Mucosa of descending colon (tissue), 3 donors: ENCODE data around the gene SLC6A3. TPM values are rescaled to one million over a fixed set of nuclear protein-coding genes. Genes with fewer than 3 reads are reported as not detected.
A peak's percentile ranks its signal among the peaks of the same experiment; 100 is the strongest.

Experiments
- ATAC-seq: fragments of 200-7000 bp; cut with Tn5 transposase; one replicate; pipeline ENCODE4 v1.9.1; 2020; ENCODE audit warnings: mild to moderate bottlenecking, moderate library complexity
- DNase-seq, 3 donors: peaks; one replicate each; pipeline ENCODE4 v3.0.0-alpha.2; 2020
- H3K36me3 ChIP-seq: fragments of 200-600 bp; one replicate; pipeline ENCODE4 v1.8.0; 2021; ENCODE audit warnings: low read depth, mild to moderate bottlenecking
- H3K4me1 ChIP-seq: fragments of 200-600 bp; one replicate; pipeline ENCODE4 v1.8.0; 2021; ENCODE audit warnings: low read depth, mild to moderate bottlenecking
- H3K4me3 ChIP-seq: fragments of 200-600 bp; one replicate; pipeline ENCODE4 v1.8.0; 2021; ENCODE audit warnings: mild to moderate bottlenecking
- H3K9me3 ChIP-seq: fragments of 200-600 bp; one replicate; pipeline ENCODE4 v1.8.0; 2021; ENCODE audit warnings: mild to moderate bottlenecking
- CTCF ChIP-seq: fragments of 200-600 bp; IDR thresholded peaks from one replicate; pipeline ENCODE4 v1.8.0; 2022; ENCODE audit warnings: antibody characterized with exemption, mild to moderate bottlenecking
- intact Hi-C, 2 donors: fragments of 100-400 bp; cut with DNase I in 1 of 2; cut with micrococcal nuclease in 1 of 2; formaldehyde crosslinking; loops; one replicate each; pipeline versions ENCODE4 v1.11.0 to v1.11.1; 2022; cut with DNase I, micrococcal nuclease
- total RNA-seq, 3 donors: library from RNA; stranded (reverse); fragmentation: NEBNext Ultra II Directional in 2 of 3; extraction: Animal tissue kit (Norgen Biotek cat#: 25700) in 2 of 3; gene quantifications; one replicate each; pipeline versions ENCODE4 v1.2.1 to v1.2.4, GENCODE V29; 2021 to 2023
- donor health status: DM: no; HTN: no; CAD: no; lungs with moderate emphysema.
- donor health status: DM: no; HTN: no; CAD: no.
- donor health status: DM: no; HTN: yes; CAD: no.

SLC6A3 gene
- total RNA-seq, 3 donors from 2014 or later = not detected

GRCh38 chr5:1472964-1473628 is 27.9 kb upstream of the SLC6A3 start:
- no peak for TF ChIP-seq CTCF
- no peak overlapping the region for H3K4me3 ChIP-seq
- no peaks in the 10 kb centered on the region for H3K36me3 ChIP-seq
- no peak for ATAC-seq
- DNase-seq = peak in 1 of 3 donors; percentile 20
- no peaks in the 10 kb centered on the region for H3K9me3 ChIP-seq
- no peaks in the 10 kb centered on the region for H3K4me1 ChIP-seq
- intact Hi-C loops = no loop called here

GRCh38 chr5:1471997-1472963 is 27.0 kb upstream of the SLC6A3 start:
- intact Hi-C loops = no loop called here
- no peaks in the 10 kb centered on the region for H3K36me3 ChIP-seq
- H3K9me3 ChIP-seq = no peaks in the 10 kb centered on the region
- no peak for DNase-seq
- H3K4me1 ChIP-seq = no peaks in the 10 kb centered on the region
- ATAC-seq = no peak
- H3K4me3 ChIP-seq = no peak overlapping the region
- no peak for TF ChIP-seq CTCF

- no peaks in the 10 kb centered on the region for H3K4me1 ChIP-seq
- ATAC-seq (no peak), DNase-seq (no peak)
- H3K4me3 ChIP-seq = no peak overlapping the region
- TF ChIP-seq CTCF = no peak
- H3K9me3 ChIP-seq = no peaks in the 10 kb centered on the region
- intact Hi-C loops = no loop called here
- H3K36me3 ChIP-seq = no peaks in the 10 kb centered on the region
These were observed 26.1 kb upstream of the SLC6A3 start for GRCh38 chr5:1471240-1471853.

- intact Hi-C loops = no loop called here
- H3K9me3 ChIP-seq = no peaks in the 10 kb centered on the region
- no peak overlapping the region for H3K4me3 ChIP-seq
- DNase-seq (peak in 1 of 3 donors; percentile 23), ATAC-seq (no peak)
- no peaks in the 10 kb centered on the region for H3K36me3 ChIP-seq
- TF ChIP-seq CTCF = no peak
- no peaks in the 10 kb centered on the region for H3K4me1 ChIP-seq
These were observed 25.5 kb upstream of the SLC6A3 start for GRCh38 chr5:1470762-1471211.

- Histone ChIP-seq H3K4me3 (no peak overlapping the region), H3K4me1 (no peaks in the 10 kb centered on the region), H3K9me3 (no peaks in the 10 kb centered on the region), H3K36me3 (no peaks in the 10 kb centered on the region)
- ATAC-seq (no peak), DNase-seq (peak in 1 of 3 donors; percentile 13)
- intact Hi-C loops = no loop called here
- TF ChIP-seq CTCF = no peak
These were observed 23.6 kb upstream of the SLC6A3 start for GRCh38 chr5:1468629-1469527.
